ENCODE measurements around the gene HDAC3.

Gene HDAC3

DNA sequence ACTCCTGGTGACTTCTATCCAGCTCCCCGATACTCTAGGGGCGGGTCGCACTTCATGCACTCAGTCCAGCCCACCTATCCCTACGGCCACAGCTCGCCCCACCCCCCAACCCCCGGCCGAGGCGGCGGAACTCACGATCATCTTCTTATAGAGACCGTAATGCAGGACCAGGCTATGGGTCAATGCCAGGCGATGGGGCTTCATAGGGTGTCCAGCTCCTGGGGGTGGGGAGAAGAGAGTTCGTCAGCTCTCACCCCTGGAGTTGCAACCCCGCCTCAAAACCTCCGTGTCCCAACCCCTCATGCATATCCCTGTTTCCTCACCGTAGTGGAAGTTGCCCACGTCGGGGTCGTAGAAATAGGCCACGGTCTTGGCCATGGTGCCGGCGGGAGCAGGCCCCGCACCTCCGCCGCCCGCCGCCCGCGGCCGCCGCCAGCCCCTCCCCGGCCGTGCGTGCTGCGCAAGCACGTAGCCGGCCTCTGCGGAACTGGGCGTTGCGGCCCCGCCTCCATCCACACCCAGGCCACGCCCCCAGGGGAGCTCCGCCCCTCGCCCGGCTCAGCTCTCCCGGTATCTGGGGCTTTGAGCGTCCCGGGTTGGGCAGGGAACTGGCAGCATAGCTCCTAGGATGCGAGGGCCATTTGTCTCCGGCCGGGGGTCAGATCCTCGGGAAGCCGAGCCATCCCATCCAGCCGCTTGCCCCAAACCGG lies at the start of gene HDAC3, which contains the start of gene RELL2:
Gene HDAC3 (minus strand): TSS at position 437 of the 710 bp plus-strand sequence. CDS start 59 bp downstream, at position 378.
Gene RELL2 (plus strand): TSS at position 585 of the 710 bp plus-strand sequence. CDS start 1,229 bp downstream, outside the sequence.
- DNase-seq: peak; percentile 92

- peak; percentile 41 for DNase-seq
Observed at GRCh38 chr5:141685591-141685990, 48.9 kb upstream of the HDAC3 start.

- DNase-seq: no peak
Observed at GRCh38 chr5:141683596-141684141, 47.0 kb upstream of the HDAC3 start.

GRCh38 chr5:141681695-141682641 lies 45.3 kb upstream of the HDAC3 start, which contains the start of gene ARAP3:
ARAP3 (minus strand) TSS chr5:141682230; CDS start chr5:141680486, 1,744 bp downstream.
- DNase-seq: peak; percentile 77

GRCh38 chr5:141681295-141681694 lies 44.6 kb upstream of the HDAC3 start:
- no peak for DNase-seq

GRCh38 chr5:141680751-141681201 lies 44.1 kb upstream of the HDAC3 start:
- no peak for DNase-seq

- no peak for DNase-seq
Observed at GRCh38 chr5:141680178-141680577, 43.5 kb upstream of the HDAC3 start.

DNA sequence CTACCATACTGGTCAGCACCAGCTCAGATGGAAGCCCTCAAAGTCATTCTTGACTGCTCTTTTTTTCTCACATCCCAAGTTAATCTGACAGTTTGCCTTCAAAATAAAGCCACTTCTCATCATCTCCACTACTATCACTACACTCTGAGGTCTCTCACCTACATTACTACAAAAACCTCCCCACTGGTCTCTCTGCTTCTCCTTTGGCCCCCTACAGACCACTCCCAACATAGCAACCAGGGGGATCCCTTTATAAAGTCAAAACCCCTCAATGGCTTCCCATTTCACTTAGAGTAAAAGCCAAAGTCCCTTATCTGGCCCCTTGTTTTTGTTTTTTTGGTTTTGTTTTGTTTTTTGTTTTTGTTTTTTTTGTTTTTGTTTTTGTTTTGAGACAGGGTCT lies 40.8 kb upstream of the HDAC3 start:
- no peak for DNase-seq

DNA sequence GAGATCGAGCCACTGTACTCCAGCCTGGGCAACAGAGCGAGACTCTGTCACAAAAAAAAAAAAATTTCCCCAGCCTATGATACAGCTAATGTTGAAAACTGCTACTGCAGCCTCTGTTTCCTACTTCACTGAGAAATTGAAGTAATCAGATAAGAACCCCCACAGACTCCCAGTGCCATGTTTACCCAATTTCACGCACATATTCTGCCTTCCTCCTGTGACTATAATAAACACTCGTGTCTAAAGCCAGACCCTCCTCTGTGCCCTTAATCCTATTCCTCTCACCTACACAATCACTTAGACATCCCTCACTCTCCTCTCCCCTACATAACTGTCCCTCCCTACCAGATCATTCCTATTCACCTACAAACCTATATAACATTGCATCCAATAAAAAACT lies 39.0 kb upstream of the HDAC3 start:
- DNase-seq: no peak

- no peak for DNase-seq
Observed at GRCh38 chr5:141674747-141675146, 38.1 kb upstream of the HDAC3 start.

DNA sequence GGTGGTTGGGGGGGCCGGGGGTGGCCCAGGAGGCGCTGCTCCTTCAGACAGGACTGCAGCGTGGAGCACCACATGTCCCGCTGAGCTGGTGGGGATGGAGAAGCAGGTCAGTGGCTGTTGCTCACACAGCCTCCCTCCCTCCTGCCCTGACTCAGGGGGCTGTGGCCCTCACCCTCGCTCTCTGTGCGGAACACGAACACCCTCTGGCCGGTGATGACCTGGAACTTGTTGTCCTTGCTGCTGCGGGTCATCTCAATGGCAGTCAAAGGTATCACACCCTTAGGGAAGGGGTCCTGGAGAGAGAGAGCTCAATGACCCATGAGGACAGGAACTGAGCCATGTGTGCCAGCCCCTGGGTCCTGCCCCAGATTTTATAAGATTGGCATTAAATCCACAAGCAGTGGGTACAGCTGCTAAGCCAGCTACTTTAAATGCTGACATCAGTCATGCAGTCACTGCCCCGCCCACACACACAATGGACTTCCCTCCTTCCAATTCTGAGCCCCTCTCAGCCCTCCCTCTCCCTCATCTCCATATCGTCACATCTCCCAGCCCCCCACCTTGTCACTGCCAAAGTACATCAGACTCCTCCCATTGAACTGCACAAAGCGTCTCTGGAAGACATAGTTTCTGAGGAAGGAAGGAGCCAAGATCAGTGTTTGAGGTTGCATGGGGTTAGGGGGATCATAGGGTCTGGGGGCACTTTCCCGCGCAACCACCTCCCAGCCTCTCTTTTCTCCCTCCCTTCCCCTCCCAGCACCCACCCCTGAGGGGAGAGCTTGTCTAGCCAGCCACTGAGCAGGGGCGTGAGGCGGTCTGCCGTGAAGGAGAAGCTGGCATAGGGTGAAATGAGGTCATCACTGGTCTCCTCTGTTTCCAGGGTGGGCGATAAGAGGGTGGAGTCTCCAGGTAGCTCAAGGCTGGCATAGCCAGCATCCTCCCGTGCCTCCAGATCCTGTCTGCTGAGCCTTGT lies 36.5 kb upstream of the HDAC3 start:
- no peak for DNase-seq

DNA sequence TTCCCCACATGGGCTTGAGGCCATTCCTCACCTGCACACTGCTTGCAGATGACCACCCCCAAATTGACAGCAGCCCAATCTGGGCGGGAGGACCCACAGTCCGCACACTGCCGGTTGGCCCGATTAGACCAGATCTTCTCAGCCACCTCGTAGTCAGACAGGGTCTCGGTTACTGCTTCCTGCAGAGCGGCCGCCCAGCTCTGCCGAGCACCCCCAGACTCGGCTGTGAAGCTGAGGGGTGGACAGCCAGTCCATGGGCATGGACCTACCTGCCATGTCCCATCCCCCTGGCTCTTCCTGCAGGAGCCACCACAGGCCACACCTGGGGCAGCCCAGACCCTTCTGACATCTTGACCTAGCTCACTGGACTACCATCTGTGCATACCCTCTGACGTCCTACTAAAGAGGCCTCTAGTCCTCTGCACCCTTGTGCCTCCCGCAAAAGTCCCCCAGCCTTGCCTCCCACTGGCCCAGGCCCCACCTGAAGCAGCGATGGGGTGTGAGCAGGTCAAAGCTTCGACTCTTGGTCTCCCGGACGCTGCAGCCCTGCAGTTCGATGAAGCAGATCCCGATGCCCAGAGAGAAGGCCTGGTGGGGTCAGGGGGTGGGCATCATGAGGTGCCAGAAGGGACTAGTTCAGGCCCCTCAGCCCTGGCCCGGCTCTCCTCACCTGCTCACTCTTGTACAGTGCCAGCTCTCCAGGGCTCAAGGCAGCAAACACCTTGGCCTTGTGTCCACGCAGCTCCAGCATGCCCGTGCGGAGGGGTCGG lies 35.6 kb upstream of the HDAC3 start:
- no peak for DNase-seq

DNA sequence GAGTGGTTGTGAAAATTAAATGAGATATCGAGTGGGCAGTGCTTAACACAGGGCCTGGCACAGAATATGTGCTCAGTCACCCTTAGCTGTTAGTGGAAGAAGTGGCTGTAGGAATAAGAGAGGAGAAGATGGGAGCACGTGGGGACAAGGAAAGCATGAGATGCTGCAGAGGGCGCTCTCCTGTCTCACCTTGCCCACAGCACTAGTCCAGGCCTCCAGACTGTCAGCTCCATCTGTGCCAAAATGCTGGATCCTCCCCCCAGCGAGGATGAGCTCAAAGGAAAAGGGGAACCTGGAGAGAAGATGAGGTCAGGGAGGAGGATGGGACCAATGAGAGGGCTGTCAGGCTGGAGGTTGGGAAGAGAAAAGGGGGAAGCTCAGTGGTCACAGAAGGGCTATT lies 32.9 kb upstream of the HDAC3 start:
- DNase-seq: no peak

DNA sequence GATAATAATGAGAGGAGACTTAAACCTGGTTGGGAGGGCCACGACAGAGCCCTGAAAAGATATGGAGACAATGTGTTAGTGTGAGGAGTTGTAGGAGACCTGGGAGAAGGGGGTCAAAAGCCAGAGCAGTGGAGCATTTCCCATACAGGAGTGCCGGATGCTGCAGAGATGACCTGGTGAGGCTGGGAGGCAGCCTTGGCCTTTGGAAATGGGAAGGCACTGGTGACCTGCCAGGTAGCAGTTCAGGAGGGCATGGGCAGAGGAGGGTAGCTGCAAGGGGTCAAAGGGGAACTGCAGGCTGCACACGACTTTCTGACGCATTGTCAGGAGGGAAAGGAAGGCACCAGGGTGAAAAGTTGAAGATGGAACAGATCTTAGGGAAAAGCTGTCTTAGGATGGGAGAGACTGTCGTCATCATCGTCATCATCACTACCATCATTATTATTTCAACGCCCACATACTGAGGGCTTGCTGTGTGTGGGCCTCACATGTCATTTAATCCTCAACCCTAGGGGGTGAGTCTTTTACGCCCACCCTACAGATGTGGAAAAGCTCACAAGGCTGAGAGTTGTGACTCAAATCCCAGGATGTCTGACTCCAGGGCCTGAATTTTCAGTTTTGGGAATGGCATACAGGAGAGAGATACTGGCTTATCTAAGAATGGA lies 32.1 kb upstream of the HDAC3 start:
- DNase-seq: no peak

GRCh38 chr5:141665995-141666940 lies 29.6 kb upstream of the HDAC3 start:
- DNase-seq: no peak

- DNase-seq: peak; percentile 73
Observed at GRCh38 chr5:141664733-141665461, 28.2 kb upstream of the HDAC3 start.

DNA sequence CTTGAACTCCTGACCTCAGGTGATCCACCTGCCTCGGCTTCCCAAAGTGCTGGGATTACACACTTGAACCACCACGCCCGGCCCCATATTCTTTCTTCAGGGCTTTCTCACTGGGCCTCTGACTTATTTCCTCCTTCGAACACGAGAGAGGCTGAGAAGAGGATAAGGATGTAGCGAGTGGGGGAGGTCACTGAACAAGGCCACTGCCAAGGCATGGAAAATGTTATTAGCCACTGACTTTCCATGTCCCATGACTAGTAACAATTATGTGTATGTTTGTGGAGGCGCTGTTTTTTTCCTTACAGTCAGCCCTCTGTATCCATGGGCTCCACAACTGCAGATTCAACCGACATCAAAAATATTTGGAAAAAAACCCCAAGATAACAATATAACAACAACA lies 26.9 kb upstream of the HDAC3 start:
- no peak for DNase-seq

- no peak for DNase-seq
Observed at GRCh38 chr5:141662028-141662427, 25.4 kb upstream of the HDAC3 start.
